K562 (cell line): ENCODE measurements around the gene HIPK1. TPM values are rescaled to one million over a fixed set of nuclear protein-coding genes. Genes with fewer than 3 reads are reported as not detected.

ENCODE experiments used
- CC2D1A ChIP-seq: fragments of 450-650 bp; IDR thresholded peaks from 2 replicates; pipeline ENCODE4 v1.6.1; 2017; ENCODE audit warnings: mild to moderate bottlenecking
- EP400 ChIP-seq: fragments of 450-650 bp; IDR thresholded peaks from 2 replicates; pipeline ENCODE4 v1.6.1; 2017; ENCODE audit warnings: antibody characterized with exemption, mild to moderate bottlenecking, moderate library complexity
- NFATC3 ChIP-seq: fragments of 450-650 bp; IDR thresholded peaks from 2 replicates; pipeline ENCODE4 v1.6.1; 2017; ENCODE audit warnings: mild to moderate bottlenecking
- NFIX ChIP-seq: fragments of 250-450 bp; sonication (Bioruptor Pico); IDR thresholded peaks from 2 replicates; pipeline ENCODE4 v1.4.0; 2020; ENCODE audit warnings: low read depth, mild to moderate bottlenecking, moderate library complexity
- RAD21 ChIP-seq, 2 experiments: fragments of 250-450 bp in 1 of 2; fragments of 450-650 bp in 1 of 2; sonication (Bioruptor Pico) in 1 of 2; formaldehyde crosslinking in 1 of 2; IDR thresholded peaks in 1 of 2; conservative IDR thresholded peaks in 1 of 2; 2 replicates each; pipeline versions ENCODE4 v1.4.0 to v1.8.0; 2020 to 2022; ENCODE audit warnings: mild to moderate bottlenecking in 2 of 2, moderate library complexity in 1 of 2
- RB1 ChIP-seq: fragments of 450-650 bp; IDR thresholded peaks from 2 replicates; pipeline ENCODE4 v1.6.1; 2017; ENCODE audit warnings: low read depth, mild to moderate bottlenecking
- RBM34 ChIP-seq: fragments of 200-400 bp; formaldehyde crosslinking; IDR thresholded peaks from 2 replicates; pipeline ENCODE4 v1.6.1; 2018; ENCODE audit warnings: low read length, borderline replicate concordance; ENCODE audit not compliant: insufficient read depth
- polyA plus RNA-seq, 8 experiments: library from polyadenylated mRNA; depleted of rRNA in 4 of 8; stranded (reverse) in 5 of 8; unstranded in 3 of 8; fragments of >200 nt; fragmentation: Nextera tagmentation in 2 of 8; fragmentation: Illumina TruSeq in 1 of 8; extraction: Ambion mirVana in 2 of 8; extraction: Trizol in 1 of 8; gene quantifications; 2 replicates each; pipeline versions ENCODE4 v1.2.1 to v1.2.3, GENCODE V29; 2011 to 2014; ENCODE audit warnings: inconsistent platforms in 1 of 8, missing spikeins in 1 of 8
- total RNA-seq, 7 experiments: library from RNA; depleted of rRNA in 6 of 7; stranded (reverse); fragments of >200 nt in 6 of 7; fragmentation: Illumina TruSeq in 2 of 7; extraction: Trizol in 2 of 7; gene quantifications; 2 replicates each; pipeline versions ENCODE4 v1.2.1 to v1.2.3, GENCODE V29; 2011 to 2021; ENCODE audit warnings: low replicate concordance in 1 of 7
- TF ChIP-seq, protein P1 (sequence below): IDR thresholded peaks from 2 replicates; pipeline ENCODE4 v1.6.1; 2011; ENCODE audit warnings: borderline replicate concordance, low read depth, mild to moderate bottlenecking, moderate library complexity, low read length; ENCODE audit not compliant: insufficient read depth, poor library complexity, severe bottlenecking
- TF ChIP-seq, protein P2 (sequence below): fragments of 450-650 bp; IDR thresholded peaks from 2 replicates; pipeline ENCODE4 v1.6.1; 2017; ENCODE audit warnings: mild to moderate bottlenecking, moderate library complexity
- TF ChIP-seq, protein P3 (sequence below), 3 experiments: IDR thresholded peaks in 2 of 3; conservative IDR thresholded peaks in 1 of 3; 2 replicates each; pipeline ENCODE4 v1.5.1; 2011 to 2012; ENCODE audit warnings: low read length in 3 of 3, mild to moderate bottlenecking in 3 of 3, control low read depth in 2 of 3, improper control_type of control experiment in 1 of 3, inconsistent platforms in 1 of 3, low read depth in 1 of 3, mixed read lengths in 1 of 3, moderate library complexity in 1 of 3; ENCODE audit not compliant: insufficient read depth in 2 of 3

The HIPK1 gene
- total and polyA plus RNA-seq, 9 of the 15 experiments (the other 6 are each of a cell fraction or from before 2014, with no cell fraction given), result 10.0 to 57.9 (median 29.6) TPM

DNA sequence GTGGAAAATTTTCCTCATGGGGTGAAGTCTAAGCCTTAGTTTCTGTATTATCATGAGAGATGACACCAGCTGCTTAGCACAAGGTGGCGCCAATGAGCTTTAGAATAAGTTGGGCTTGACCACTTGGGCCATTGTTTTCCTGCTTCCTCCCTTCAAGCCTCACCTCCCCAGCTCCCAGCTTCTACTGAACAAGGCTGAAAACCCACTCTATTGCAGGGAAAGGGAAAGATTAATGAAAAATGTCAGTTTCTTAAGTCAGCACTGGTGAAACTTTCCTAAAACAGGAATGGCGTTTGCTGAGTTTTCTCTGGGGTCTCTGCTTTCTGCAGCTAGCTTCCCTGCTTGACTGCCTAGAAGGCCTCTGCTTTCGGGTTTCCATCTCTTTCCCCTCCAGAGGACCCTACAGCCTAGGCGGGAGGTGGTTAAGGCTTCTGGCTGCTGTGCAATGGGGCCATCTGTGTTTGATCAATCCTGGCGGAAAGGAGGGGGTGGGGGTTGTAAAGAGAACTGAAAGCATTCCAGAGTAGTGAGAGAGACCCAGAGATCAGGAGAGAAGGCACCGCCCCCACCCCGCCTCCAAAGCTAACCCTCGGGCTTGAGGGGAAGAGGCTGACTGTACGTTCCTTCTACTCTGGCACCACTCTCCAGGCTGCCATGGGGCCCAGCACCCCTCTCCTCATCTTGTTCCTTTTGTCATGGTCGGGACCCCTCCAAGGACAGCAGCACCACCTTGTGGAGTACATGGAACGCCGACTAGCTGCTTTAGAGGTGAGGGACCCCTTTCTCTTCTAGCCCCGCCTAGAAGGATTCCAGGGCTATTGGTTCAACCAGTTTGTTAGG lies 50.0 kb downstream of the HIPK1 start, which contains the start of gene OLFML3 (continued):
- peak; percentile 17; the same call in 1 of the 2 replicates for TF ChIP-seq RB1
- TF ChIP-seq, protein P1, sequence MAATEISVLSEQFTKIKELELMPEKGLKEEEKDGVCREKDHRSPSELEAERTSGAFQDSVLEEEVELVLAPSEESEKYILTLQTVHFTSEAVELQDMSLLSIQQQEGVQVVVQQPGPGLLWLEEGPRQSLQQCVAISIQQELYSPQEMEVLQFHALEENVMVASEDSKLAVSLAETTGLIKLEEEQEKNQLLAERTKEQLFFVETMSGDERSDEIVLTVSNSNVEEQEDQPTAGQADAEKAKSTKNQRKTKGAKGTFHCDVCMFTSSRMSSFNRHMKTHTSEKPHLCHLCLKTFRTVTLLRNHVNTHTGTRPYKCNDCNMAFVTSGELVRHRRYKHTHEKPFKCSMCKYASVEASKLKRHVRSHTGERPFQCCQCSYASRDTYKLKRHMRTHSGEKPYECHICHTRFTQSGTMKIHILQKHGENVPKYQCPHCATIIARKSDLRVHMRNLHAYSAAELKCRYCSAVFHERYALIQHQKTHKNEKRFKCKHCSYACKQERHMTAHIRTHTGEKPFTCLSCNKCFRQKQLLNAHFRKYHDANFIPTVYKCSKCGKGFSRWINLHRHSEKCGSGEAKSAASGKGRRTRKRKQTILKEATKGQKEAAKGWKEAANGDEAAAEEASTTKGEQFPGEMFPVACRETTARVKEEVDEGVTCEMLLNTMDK, result peak; percentile 39
- no peak for TF ChIP-seq NFIX (CRISPR knock-in tag)
- TF ChIP-seq, protein P2, sequence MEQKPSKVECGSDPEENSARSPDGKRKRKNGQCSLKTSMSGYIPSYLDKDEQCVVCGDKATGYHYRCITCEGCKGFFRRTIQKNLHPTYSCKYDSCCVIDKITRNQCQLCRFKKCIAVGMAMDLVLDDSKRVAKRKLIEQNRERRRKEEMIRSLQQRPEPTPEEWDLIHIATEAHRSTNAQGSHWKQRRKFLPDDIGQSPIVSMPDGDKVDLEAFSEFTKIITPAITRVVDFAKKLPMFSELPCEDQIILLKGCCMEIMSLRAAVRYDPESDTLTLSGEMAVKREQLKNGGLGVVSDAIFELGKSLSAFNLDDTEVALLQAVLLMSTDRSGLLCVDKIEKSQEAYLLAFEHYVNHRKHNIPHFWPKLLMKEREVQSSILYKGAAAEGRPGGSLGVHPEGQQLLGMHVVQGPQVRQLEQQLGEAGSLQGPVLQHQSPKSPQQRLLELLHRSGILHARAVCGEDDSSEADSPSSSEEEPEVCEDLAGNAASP, result no peak
- no peak for TF ChIP-seq EP400
- TF ChIP-seq NFATC3, result no peak
- TF ChIP-seq CC2D1A, result peak; percentile 3; the same call in 1 of the 2 replicates
- peak; percentile 84 to 92 for TF ChIP-seq RAD21 (CRISPR knock-in tag; conservative IDR thresholded peaks at IDR 0.05 in 1 of 2, IDR thresholded peaks at IDR 0.05 in 1 of 2)
- TF ChIP-seq RBM34, result no peak
- TF ChIP-seq, protein P3, sequence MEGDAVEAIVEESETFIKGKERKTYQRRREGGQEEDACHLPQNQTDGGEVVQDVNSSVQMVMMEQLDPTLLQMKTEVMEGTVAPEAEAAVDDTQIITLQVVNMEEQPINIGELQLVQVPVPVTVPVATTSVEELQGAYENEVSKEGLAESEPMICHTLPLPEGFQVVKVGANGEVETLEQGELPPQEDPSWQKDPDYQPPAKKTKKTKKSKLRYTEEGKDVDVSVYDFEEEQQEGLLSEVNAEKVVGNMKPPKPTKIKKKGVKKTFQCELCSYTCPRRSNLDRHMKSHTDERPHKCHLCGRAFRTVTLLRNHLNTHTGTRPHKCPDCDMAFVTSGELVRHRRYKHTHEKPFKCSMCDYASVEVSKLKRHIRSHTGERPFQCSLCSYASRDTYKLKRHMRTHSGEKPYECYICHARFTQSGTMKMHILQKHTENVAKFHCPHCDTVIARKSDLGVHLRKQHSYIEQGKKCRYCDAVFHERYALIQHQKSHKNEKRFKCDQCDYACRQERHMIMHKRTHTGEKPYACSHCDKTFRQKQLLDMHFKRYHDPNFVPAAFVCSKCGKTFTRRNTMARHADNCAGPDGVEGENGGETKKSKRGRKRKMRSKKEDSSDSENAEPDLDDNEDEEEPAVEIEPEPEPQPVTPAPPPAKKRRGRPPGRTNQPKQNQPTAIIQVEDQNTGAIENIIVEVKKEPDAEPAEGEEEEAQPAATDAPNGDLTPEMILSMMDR (IDR thresholded peaks at IDR 0.05 in 2 of 3, conservative IDR thresholded peaks at IDR 0.05 in 1 of 3; ENCODE audit: insufficient read depth in 2 of 3, low read depth in 1 of 3, low read length in 3 of 3), result peak; percentile 78 to 89 (median 79)
